Stimulated activated memory B cell treated with anti-CD40 and anti-IgM and Interleukin-4, amounts not matched to agents 10 μg/mL and 1 μg/mL and 100 μg/mL, for 72 hours (primary cell): ENCODE measurements around the gene MBNL2.
"Not testable (repeated sequence)": the region's sequence is repeated elsewhere in the genome, so short reads cannot be mapped to it uniquely, and the experiment has no call there.

Experiments used
- ATAC-seq: fragments of 150-1000 bp; cut with Tn5 transposase; 2 replicates; pipeline ENCODE4 v1.10.0; 2021
- H3K27ac Mint-ChIP-seq: one replicate; pipeline ENCODE4 v1.8.0; 2022; ENCODE audit warnings: mild to moderate bottlenecking, mixed read lengths
- H3K27me3 Mint-ChIP-seq: one replicate; pipeline ENCODE4 v1.8.0; 2022; ENCODE audit warnings: mixed read lengths
- H3K36me3 Mint-ChIP-seq: one replicate; pipeline ENCODE4 v1.8.0; 2022; ENCODE audit warnings: mixed read lengths
- H3K4me1 Mint-ChIP-seq: one replicate; pipeline ENCODE4 v1.8.0; 2022; ENCODE audit warnings: mixed read lengths
- H3K4me3 Mint-ChIP-seq: one replicate; pipeline ENCODE4 v1.8.0; 2022; ENCODE audit warnings: mild to moderate bottlenecking, moderate library complexity, mixed read lengths
- H3K9me3 Mint-ChIP-seq: one replicate; pipeline ENCODE4 v1.8.0; 2022; ENCODE audit warnings: mixed read lengths

The MBNL2 gene

GRCh38 chr13:97198753-97199152 lies 23.4 kb upstream of the MBNL2 start:
- peaks cover 47% of the 10 kb centered on the region for H3K27me3 Mint-ChIP-seq
- no peaks in the 10 kb centered on the region for H3K36me3 Mint-ChIP-seq
- no peaks in the 10 kb centered on the region for H3K4me1 Mint-ChIP-seq
- peaks cover 2% of the 10 kb centered on the region for H3K9me3 Mint-ChIP-seq
- no peak overlapping the region for H3K27ac Mint-ChIP-seq
- no peak for ATAC-seq
- H3K4me3 Mint-ChIP-seq = no peak overlapping the region

GRCh38 chr13:97199451-97199850 lies 22.7 kb upstream of the MBNL2 start:
- ATAC-seq = no peak
- Mint-ChIP-seq H3K9me3 (peaks cover 3% of the 10 kb centered on the region), H3K4me3 (no peak overlapping the region), H3K36me3 (no peaks in the 10 kb centered on the region), H3K27me3 (peaks cover 50% of the 10 kb centered on the region), H3K27ac (no peak overlapping the region), H3K4me1 (no peaks in the 10 kb centered on the region)

GRCh38 chr13:97200081-97200942 lies 21.8 kb upstream of the MBNL2 start:
- Mint-ChIP-seq H3K4me1 (no peaks in the 10 kb centered on the region), H3K36me3 (no peaks in the 10 kb centered on the region), H3K27ac (no peak overlapping the region), H3K4me3 (no peak overlapping the region), H3K9me3 (peaks cover 3% of the 10 kb centered on the region), H3K27me3 (peaks cover 50% of the 10 kb centered on the region)
- ATAC-seq = no peak

- Mint-ChIP-seq H3K27me3 (peaks cover 46% of the 10 kb centered on the region), H3K36me3 (no peaks in the 10 kb centered on the region), H3K4me1 (no peaks in the 10 kb centered on the region), H3K9me3 (peaks cover 9% of the 10 kb centered on the region), H3K27ac (no peak overlapping the region), H3K4me3 (no peak overlapping the region)
- ATAC-seq = no peak
These were observed 19.4 kb upstream of the MBNL2 start for GRCh38 chr13:97202761-97203160.

- H3K9me3 Mint-ChIP-seq = peaks cover 9% of the 10 kb centered on the region
- H3K27ac Mint-ChIP-seq = no peak overlapping the region
- no peak overlapping the region for H3K4me3 Mint-ChIP-seq
- no peaks in the 10 kb centered on the region for H3K4me1 Mint-ChIP-seq
- H3K36me3 Mint-ChIP-seq = no peaks in the 10 kb centered on the region
- peaks cover 32% of the 10 kb centered on the region for H3K27me3 Mint-ChIP-seq
- ATAC-seq = no peak
These were observed 16.7 kb upstream of the MBNL2 start for GRCh38 chr13:97205465-97205864.

GRCh38 chr13:97205982-97206381 lies 16.2 kb upstream of the MBNL2 start:
- ATAC-seq = no peak
- Mint-ChIP-seq H3K36me3 (no peaks in the 10 kb centered on the region), H3K4me1 (no peaks in the 10 kb centered on the region), H3K27me3 (peaks cover 27% of the 10 kb centered on the region), H3K4me3 (no peak overlapping the region), H3K27ac (no peak overlapping the region), H3K9me3 (peaks cover 9% of the 10 kb centered on the region)

GRCh38 chr13:97207252-97207651 lies 14.9 kb upstream of the MBNL2 start:
- H3K27ac Mint-ChIP-seq, H3K9me3 Mint-ChIP-seq, H3K4me1 Mint-ChIP-seq, ATAC-seq, H3K36me3 Mint-ChIP-seq, H3K4me3 Mint-ChIP-seq: not testable (repeated sequence)
- H3K27me3 Mint-ChIP-seq = peaks cover 30% of the 10 kb centered on the region

- no peak for ATAC-seq
- no peaks in the 10 kb centered on the region for H3K36me3 Mint-ChIP-seq
- H3K9me3 Mint-ChIP-seq = peaks cover 6% of the 10 kb centered on the region
- peaks cover 4% of the 10 kb centered on the region for H3K4me1 Mint-ChIP-seq
- no peak overlapping the region for H3K27ac Mint-ChIP-seq
- H3K27me3 Mint-ChIP-seq = peaks cover 12% of the 10 kb centered on the region
- H3K4me3 Mint-ChIP-seq = no peak overlapping the region
These were observed 10.8 kb upstream of the MBNL2 start for GRCh38 chr13:97211300-97211699.

- H3K36me3 Mint-ChIP-seq = no peaks in the 10 kb centered on the region
- no peak for ATAC-seq
- H3K27me3 Mint-ChIP-seq = peaks cover 12% of the 10 kb centered on the region
- H3K4me1 Mint-ChIP-seq = peaks cover 4% of the 10 kb centered on the region
- no peak overlapping the region for H3K4me3 Mint-ChIP-seq
- H3K9me3 Mint-ChIP-seq = peaks cover 3% of the 10 kb centered on the region
- no peak overlapping the region for H3K27ac Mint-ChIP-seq
These were observed 10.1 kb upstream of the MBNL2 start for GRCh38 chr13:97212004-97212403.

GRCh38 chr13:97212601-97213040 lies 9.5 kb upstream of the MBNL2 start:
- no peak for ATAC-seq
- no peak overlapping the region for H3K4me3 Mint-ChIP-seq
- peaks cover 1% of the 10 kb centered on the region for H3K9me3 Mint-ChIP-seq
- H3K4me1 Mint-ChIP-seq = peaks cover 4% of the 10 kb centered on the region
- no peaks in the 10 kb centered on the region for H3K36me3 Mint-ChIP-seq
- H3K27ac Mint-ChIP-seq = no peak overlapping the region
- H3K27me3 Mint-ChIP-seq = peaks cover 12% of the 10 kb centered on the region

- Mint-ChIP-seq H3K27me3 (peaks cover 12% of the 10 kb centered on the region), H3K4me1 (peaks cover 4% of the 10 kb centered on the region), H3K27ac (no peak overlapping the region)
These were observed 7.2 kb upstream of the MBNL2 start for GRCh38 chr13:97214921-97215320.

GRCh38 chr13:97215325-97215724 lies 6.8 kb upstream of the MBNL2 start:
- peaks cover 12% of the 10 kb centered on the region for H3K27me3 Mint-ChIP-seq
- H3K36me3 Mint-ChIP-seq = no peaks in the 10 kb centered on the region
- peak; percentile 45 for ATAC-seq
- no peak overlapping the region for H3K27ac Mint-ChIP-seq
- no peak overlapping the region for H3K4me3 Mint-ChIP-seq
- peaks cover 4% of the 10 kb centered on the region for H3K4me1 Mint-ChIP-seq
- no peaks in the 10 kb centered on the region for H3K9me3 Mint-ChIP-seq

More at GRCh38 chr13:97214921-97215320, 7.2 kb upstream of the MBNL2 start:
- Mint-ChIP-seq H3K9me3 (no peaks in the 10 kb centered on the region), H3K4me3 (no peak overlapping the region), H3K36me3 (no peaks in the 10 kb centered on the region)
- ATAC-seq = no peak

- peak overlapping the region; percentile 29 for H3K27ac Mint-ChIP-seq
- H3K4me3 Mint-ChIP-seq = no peak overlapping the region
- peaks cover 11% of the 10 kb centered on the region for H3K4me1 Mint-ChIP-seq
- no peaks in the 10 kb centered on the region for H3K9me3 Mint-ChIP-seq
- H3K27me3 Mint-ChIP-seq = no peaks in the 10 kb centered on the region
- no peak for ATAC-seq
- no peaks in the 10 kb centered on the region for H3K36me3 Mint-ChIP-seq
These were observed 2.9 kb upstream of the MBNL2 start for GRCh38 chr13:97219226-97219625.

- Mint-ChIP-seq H3K9me3 (no peaks in the 10 kb centered on the region), H3K27ac (peak overlapping the region; percentile 29), H3K4me1 (peaks cover 21% of the 10 kb centered on the region), H3K36me3 (no peaks in the 10 kb centered on the region), H3K27me3 (no peaks in the 10 kb centered on the region), H3K4me3 (no peak overlapping the region)
- no peak for ATAC-seq
These were observed 1.8 kb upstream of the MBNL2 start for GRCh38 chr13:97220151-97220900.

GRCh38 chr13:97221046-97221445 lies 1.1 kb upstream of the MBNL2 start:
- ATAC-seq = no peak
- Mint-ChIP-seq H3K9me3 (no peaks in the 10 kb centered on the region), H3K4me3 (no peak overlapping the region), H3K27ac (peak overlapping the region; percentile 29), H3K4me1 (peaks cover 27% of the 10 kb centered on the region), H3K36me3 (no peaks in the 10 kb centered on the region), H3K27me3 (no peaks in the 10 kb centered on the region)

- Mint-ChIP-seq H3K4me1 (peaks cover 30% of the 10 kb centered on the region), H3K36me3 (no peaks in the 10 kb centered on the region), H3K4me3 (no peak overlapping the region), H3K27me3 (no peaks in the 10 kb centered on the region), H3K9me3 (no peaks in the 10 kb centered on the region), H3K27ac (peak overlapping the region; percentile 78)
- ATAC-seq = no peak
These were observed 667 bp upstream of the MBNL2 start for GRCh38 chr13:97221466-97221865.
